Measurements from ENCODE around the gene ZNF777. TPM values are rescaled to one million over a fixed set of nuclear protein-coding genes. Genes with fewer than 3 reads are reported as not detected.

Gene ZNF777
- total RNA-seq, 1 experiment from 2014 or later = 15.6 TPM

- Histone ChIP-seq H3K79me1 (ENCODE audit: insufficient read depth, low read depth, low read length, poor library complexity, severe bottlenecking) (no peaks in the 10 kb centered on the region), H4K20me1 (ENCODE audit: control insufficient read depth, insufficient read depth, insufficient read length) (no peaks in the 10 kb centered on the region), H2BK20ac (ENCODE audit: low read depth, low read length, poor library complexity, severe bottlenecking) (no peak overlapping the region), H3K4ac (ENCODE audit: low read depth, low read length) (no peak overlapping the region), H4K8ac (replicated peaks; ENCODE audit: insufficient read length, low read depth, low read length) (no peak overlapping the region), H3K4me1 (ENCODE audit: insufficient read depth, low read length) (no peaks in the 10 kb centered on the region), H3K4me2 (ENCODE audit: insufficient read depth, insufficient read length, low read length) (no peak overlapping the region), H3K56ac (ENCODE audit: insufficient read length, low read depth, low read length) (no peak overlapping the region), H2BK15ac (ENCODE audit: low read depth, low read length) (no peak overlapping the region), H3K23ac (ENCODE audit: insufficient read length, low read depth, low read length) (no peak overlapping the region), H3K79me2 (ENCODE audit: insufficient read depth, low read length) (no peaks in the 10 kb centered on the region), H4K5ac (ENCODE audit: insufficient read length, low read depth, low read length) (no peak overlapping the region), H2AFZ (ENCODE audit: low read length) (no peak overlapping the region), H3K9ac (ENCODE audit: extremely low read depth, insufficient read length, low read length) (no peak overlapping the region), H3K27me3 (ENCODE audit: insufficient read depth, low read length) (no peaks in the 10 kb centered on the region), H3K23me2 (ENCODE audit: insufficient read length, low read depth, low read length, poor library complexity, severe bottlenecking) (no peaks in the 10 kb centered on the region), H4K91ac (ENCODE audit: insufficient read length, low read depth, low read length) (no peak overlapping the region), H2AK5ac (ENCODE audit: insufficient read length, low read length) (no peak overlapping the region), H2BK5ac (ENCODE audit: insufficient read length, low read length) (no peak overlapping the region), H3T11ph (ENCODE audit: low read length) (no peak overlapping the region), H3K9me3 (ENCODE audit: control insufficient read depth, low read depth, low read length) (no peaks in the 10 kb centered on the region), H3K18ac (ENCODE audit: insufficient read length, low read depth, low read length) (no peak overlapping the region), H2BK120ac (ENCODE audit: low read depth, low read length, poor library complexity, severe bottlenecking) (no peak overlapping the region), H3K14ac (ENCODE audit: insufficient read depth, low read length) (no peak overlapping the region), H3K27ac (ENCODE audit: insufficient read length, low read depth, low read length) (no peak overlapping the region), H2BK12ac (ENCODE audit: insufficient read length, low read depth, low read length) (no peak overlapping the region)
- Mint-ChIP-seq H3K4me1 (no peaks in the 10 kb centered on the region), H3K4me3 (no peak overlapping the region), H3K36me3 (ENCODE audit: insufficient read depth in 1 of 3, low read depth in 3 of 3) (peaks cover 15 to 47% (median 17%) of the 10 kb centered on the region in 3 experiments; a peak in 6 of 7 replicates), H3K9me3 (no peaks in the 10 kb centered on the region), H3K27me3 (ENCODE audit: low read depth) (no peaks in the 10 kb centered on the region), H3K27ac (0 out of 7 replicates have a peak overlapping the region, but pooled peaks of 1 of the 3 experiments have one; percentile 37)
- no peak for DNase-seq
- TF ChIP-seq, protein P1, sequence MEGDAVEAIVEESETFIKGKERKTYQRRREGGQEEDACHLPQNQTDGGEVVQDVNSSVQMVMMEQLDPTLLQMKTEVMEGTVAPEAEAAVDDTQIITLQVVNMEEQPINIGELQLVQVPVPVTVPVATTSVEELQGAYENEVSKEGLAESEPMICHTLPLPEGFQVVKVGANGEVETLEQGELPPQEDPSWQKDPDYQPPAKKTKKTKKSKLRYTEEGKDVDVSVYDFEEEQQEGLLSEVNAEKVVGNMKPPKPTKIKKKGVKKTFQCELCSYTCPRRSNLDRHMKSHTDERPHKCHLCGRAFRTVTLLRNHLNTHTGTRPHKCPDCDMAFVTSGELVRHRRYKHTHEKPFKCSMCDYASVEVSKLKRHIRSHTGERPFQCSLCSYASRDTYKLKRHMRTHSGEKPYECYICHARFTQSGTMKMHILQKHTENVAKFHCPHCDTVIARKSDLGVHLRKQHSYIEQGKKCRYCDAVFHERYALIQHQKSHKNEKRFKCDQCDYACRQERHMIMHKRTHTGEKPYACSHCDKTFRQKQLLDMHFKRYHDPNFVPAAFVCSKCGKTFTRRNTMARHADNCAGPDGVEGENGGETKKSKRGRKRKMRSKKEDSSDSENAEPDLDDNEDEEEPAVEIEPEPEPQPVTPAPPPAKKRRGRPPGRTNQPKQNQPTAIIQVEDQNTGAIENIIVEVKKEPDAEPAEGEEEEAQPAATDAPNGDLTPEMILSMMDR (conservative IDR thresholded peaks at IDR 0.05) = no peak
- no CpG with 5 or more reads among the region's 53 CpGs for WGBS (ENCODE audit: extremely low coverage, insufficient read length, low lambda C conversion rate)
Observed at GRCh38 chr7:149432121-149432691, 28.7 kb downstream of the ZNF777 start.

Data from H9 (cell line).